AG09319 (cell line): ENCODE measurements around the gene MAP3K8.

Source experiments
- DNase-seq: peaks from one replicate; pipeline ENCODE4 v3.0.0-alpha.2; 2010; ENCODE audit warnings: low read depth; ENCODE audit errors: extremely low read depth
- CTCF ChIP-seq: IDR thresholded peaks from 2 replicates; pipeline ENCODE4 v1.5.1; 2011; ENCODE audit warnings: low read depth, mild to moderate bottlenecking, inconsistent platforms, low read length, moderate library complexity

Gene MAP3K8

GRCh38 chr10:30433730-30434272, at the start of gene MAP3K8:
Gene MAP3K8 (plus strand): TSS chr10:30434184. CDS start chr10:30438939, 4,755 bp downstream.
- DNase-seq: peak; percentile 64
- TF ChIP-seq CTCF: no peak

DNA sequence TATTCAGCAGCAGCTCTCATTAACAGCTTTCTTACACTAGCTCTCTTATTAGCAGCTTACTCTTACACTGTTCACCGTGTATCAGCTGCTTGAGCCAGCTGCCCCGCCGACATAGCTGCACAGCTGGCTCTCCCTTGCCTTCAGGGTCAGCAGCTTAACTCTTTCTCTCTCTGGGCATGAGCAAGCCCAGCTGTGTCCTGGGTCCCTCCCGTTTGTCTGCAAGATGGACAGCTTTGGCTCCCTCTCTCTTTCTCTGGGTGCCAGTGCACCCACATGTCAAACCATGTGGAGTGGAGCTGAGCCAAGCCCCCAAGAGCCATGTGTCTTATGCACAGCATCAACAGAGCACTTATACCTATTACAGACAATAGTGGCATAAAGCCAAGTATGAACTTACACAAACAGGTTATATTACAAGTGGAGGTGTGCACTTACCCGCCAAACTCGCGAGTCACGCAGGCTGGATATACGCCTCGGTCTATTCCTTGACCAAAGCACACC, 49.2 kb upstream of the MAP3K8 start:
- peak; percentile 38 for TF ChIP-seq CTCF
- no peak for DNase-seq

GRCh38 chr10:30386801-30387588, 47.0 kb upstream of the MAP3K8 start:
- no peak for DNase-seq
- TF ChIP-seq CTCF: no peak

GRCh38 chr10:30387646-30388243, 46.2 kb upstream of the MAP3K8 start:
- no peak for TF ChIP-seq CTCF
- DNase-seq: no peak

DNA sequence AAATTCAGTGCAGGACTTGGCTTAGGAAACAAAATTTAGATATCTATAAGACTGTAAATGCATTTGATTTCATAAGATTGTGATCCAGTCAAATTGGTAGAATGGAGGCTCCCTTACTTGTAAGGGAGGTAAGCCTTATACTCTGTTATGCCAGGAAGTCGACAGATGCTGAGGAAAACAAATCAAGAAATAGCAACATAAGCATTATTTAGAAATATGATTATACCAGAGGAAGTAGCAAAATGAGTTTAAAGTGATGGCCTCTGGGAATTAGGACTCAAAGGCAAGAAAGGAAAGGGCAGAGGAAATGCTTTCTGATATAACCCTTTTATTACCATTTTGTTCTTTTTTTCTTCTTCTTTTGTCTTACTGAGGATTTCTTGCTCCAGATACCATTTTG, 44.4 kb upstream of the MAP3K8 start:
- DNase-seq: no peak
- TF ChIP-seq CTCF: no peak

DNA sequence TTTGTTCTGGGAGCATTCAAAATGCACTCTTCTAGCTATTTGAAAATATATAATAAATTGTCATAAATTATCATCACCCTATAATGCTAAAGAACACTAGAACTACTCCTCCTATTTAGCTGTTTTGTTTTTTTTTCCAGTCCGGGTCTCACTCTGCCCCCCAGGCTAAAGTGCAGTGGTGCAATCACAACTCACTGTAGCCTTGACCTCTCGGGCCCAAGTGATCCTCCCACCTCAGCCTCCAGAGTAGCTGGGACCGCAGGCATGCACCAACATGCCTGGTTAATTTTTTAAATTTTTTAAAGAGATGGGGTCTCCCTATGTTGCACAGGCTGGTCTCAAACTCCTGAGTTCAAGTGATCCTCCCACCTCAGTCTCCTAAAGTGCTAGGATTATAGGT, 43.8 kb upstream of the MAP3K8 start:
- no peak for DNase-seq
- no peak for TF ChIP-seq CTCF

DNA sequence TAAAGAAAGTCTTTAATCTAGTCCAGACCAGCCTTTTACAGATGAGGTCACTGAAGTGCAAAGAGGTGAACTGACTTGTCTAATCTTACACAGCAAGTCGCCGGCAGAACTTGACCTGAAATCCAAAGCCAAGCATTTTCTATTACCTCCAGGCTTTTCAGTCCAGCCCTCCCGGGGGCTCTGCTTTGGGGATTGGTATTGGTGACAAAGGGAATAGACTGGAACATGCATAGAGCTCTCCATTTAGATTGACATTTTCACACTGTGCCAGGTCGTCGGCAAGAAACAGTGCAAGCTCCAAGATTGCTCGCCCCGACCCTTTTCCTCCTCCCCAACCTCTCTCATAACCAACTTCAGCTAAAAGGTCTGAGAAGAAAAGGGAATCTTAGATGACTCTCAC, 42.7 kb upstream of the MAP3K8 start:
- no peak for DNase-seq
- TF ChIP-seq CTCF: no peak
